NCI-H82 (cell line): ENCODE data around the gene LRRC8D.
"Not testable (repeated sequence)": the region's sequence is repeated elsewhere in the genome, so short reads cannot be mapped to it uniquely, and the experiment has no call there.

Experiments used
- DNase-seq: peaks from one replicate; lab custom pipeline; 2025; lab: John Stamatoyannopoulos, UW

The LRRC8D gene

GRCh38 chr1:89913353-89914095 is 92.7 kb downstream of the LRRC8D start:
- DNase-seq: no peak

GRCh38 chr1:89917353-89917752 is 96.5 kb downstream of the LRRC8D start:
- peak; percentile 14 for DNase-seq

GRCh38 chr1:89918127-89918793 is 97.4 kb downstream of the LRRC8D start:
- no peak for DNase-seq

- peak; percentile 36 for DNase-seq
These were observed 97.9 kb downstream of the LRRC8D start for GRCh38 chr1:89918794-89919155.

- DNase-seq: no peak
These were observed 98.3 kb downstream of the LRRC8D start for GRCh38 chr1:89919174-89919573.

- DNase-seq: no peak
These were observed 102.1 kb downstream of the LRRC8D start for GRCh38 chr1:89922911-89923310.

GRCh38 chr1:89923517-89923916 is 102.7 kb downstream of the LRRC8D start:
- DNase-seq: no peak

- not testable (repeated sequence) for DNase-seq
These were observed 103.2 kb downstream of the LRRC8D start for GRCh38 chr1:89924075-89924474.

- no peak for DNase-seq
These were observed 106.2 kb downstream of the LRRC8D start for GRCh38 chr1:89927049-89927448.

GRCh38 chr1:89927478-89927877 is 106.6 kb downstream of the LRRC8D start:
- no peak for DNase-seq

GRCh38 chr1:89928506-89928905 is 107.7 kb downstream of the LRRC8D start:
- no peak for DNase-seq

- DNase-seq: no peak
These were observed 108.7 kb downstream of the LRRC8D start for GRCh38 chr1:89929467-89930063.

GRCh38 chr1:89930579-89930978 is 109.7 kb downstream of the LRRC8D start:
- DNase-seq: no peak

GRCh38 chr1:89931964-89932363 is 111.1 kb downstream of the LRRC8D start:
- no peak for DNase-seq

- no peak for DNase-seq
These were observed 111.9 kb downstream of the LRRC8D start for GRCh38 chr1:89932598-89933364.

GRCh38 chr1:89934461-89934860 is 113.6 kb downstream of the LRRC8D start:
- no peak for DNase-seq

GRCh38 chr1:89935235-89935634 is 114.4 kb downstream of the LRRC8D start:
- no peak for DNase-seq

- no peak for DNase-seq
These were observed 115.9 kb downstream of the LRRC8D start for GRCh38 chr1:89936694-89937093.

- no peak for DNase-seq
These were observed 117.6 kb downstream of the LRRC8D start for GRCh38 chr1:89938171-89939055.

- no peak for DNase-seq
These were observed 118.3 kb downstream of the LRRC8D start for GRCh38 chr1:89939059-89939570.

- no peak for DNase-seq
These were observed 119.0 kb downstream of the LRRC8D start for GRCh38 chr1:89939693-89940438.
